HG02571 (cell line): Measurements from ENCODE around the gene TLX2.

ENCODE experiments used
- ATAC-seq: cut with Tn5 transposase; IDR thresholded peaks from one replicate; pipeline ENCODE4 v1.9.1; 2021; ENCODE audit warnings: mild to moderate bottlenecking, moderate library complexity; ENCODE audit not compliant: unreplicated experiment

Gene TLX2

GRCh38 chr2:74496997-74497776 lies 17.1 kb upstream of the TLX2 start:
- no peak for ATAC-seq

DNA sequence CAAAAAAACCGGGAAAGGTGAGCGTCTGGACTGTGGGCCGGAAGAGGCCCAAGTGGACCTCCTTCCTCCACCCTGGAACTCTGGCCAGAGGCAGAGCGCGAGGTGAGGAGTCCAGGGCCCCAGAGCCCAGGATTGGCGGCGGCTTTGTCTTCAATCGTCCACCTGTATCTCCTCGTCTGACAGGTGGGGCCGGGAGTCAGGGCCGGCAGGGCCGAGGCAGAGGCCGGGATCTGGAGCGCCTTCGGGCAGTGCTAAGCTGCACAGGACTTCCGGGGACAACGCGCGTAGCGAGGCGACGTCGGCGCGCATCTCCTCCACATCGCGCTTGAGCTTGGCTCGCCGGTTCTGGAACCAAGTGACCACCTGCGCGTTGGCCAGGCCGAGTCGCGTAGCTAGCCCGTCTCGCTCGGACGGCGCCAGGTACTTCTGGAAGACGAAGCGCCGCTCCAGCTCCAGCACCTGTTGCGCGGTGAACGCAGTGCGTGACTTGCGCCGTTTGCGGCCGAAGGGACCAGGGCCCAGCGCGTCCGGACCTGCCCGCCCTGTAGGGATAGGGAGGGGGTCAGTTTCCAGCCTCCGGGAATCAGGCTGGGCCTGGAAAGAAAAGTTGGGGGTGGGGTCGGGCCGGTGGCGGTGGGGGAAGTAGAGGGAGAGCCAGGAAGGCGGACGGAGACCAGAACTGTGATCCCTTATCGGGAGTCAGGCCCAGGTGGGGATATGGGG lies 16.3 kb upstream of the TLX2 start:
- no peak for ATAC-seq

DNA sequence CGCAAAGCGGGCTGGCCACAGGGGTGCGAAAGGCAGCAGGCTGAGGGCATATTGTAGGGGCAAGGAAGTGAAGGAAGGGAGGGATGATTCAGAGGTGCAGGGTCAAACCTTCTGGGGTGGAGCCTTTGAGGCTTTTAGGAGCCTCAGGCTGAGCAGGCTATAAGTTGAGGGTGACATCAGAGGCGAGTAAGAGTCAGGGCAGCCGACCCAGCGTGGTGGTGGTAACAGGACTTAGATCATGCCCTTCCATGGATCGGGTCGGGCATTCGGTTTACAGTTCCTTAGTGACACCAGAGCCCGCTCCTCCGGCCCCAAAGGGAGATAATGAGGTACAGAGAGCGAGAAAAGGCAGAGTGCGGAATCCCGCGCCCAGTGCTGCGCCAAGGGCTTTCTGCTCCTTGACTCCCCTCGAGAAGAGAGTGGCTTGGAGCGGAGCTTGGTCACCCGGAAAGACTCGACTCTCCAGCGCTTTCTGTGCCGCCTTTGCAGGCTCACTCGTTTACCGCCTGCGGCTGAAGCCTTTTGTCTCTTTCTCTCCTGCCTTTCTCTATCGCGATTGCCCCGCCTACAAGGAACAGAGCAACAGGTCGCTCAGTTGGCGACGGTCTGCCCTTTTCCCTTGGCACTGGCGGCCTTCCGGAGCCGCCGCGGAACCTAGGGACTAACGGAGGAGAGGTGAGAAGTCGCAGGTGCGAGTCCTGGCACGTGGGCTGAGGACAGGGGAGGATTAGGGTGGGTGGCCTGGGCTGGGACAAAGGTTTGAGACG lies 15.6 kb upstream of the TLX2 start:
- ATAC-seq, result no peak

GRCh38 chr2:74499267-74499939 lies 14.8 kb upstream of the TLX2 start, which contains the start of gene LBX2:
LBX2 (minus strand) TSS chr2:74499603; CDS start chr2:74499537, 66 bp downstream.
- no peak for ATAC-seq

GRCh38 chr2:74499940-74500577 lies 14.2 kb upstream of the TLX2 start:
- no peak for ATAC-seq

DNA sequence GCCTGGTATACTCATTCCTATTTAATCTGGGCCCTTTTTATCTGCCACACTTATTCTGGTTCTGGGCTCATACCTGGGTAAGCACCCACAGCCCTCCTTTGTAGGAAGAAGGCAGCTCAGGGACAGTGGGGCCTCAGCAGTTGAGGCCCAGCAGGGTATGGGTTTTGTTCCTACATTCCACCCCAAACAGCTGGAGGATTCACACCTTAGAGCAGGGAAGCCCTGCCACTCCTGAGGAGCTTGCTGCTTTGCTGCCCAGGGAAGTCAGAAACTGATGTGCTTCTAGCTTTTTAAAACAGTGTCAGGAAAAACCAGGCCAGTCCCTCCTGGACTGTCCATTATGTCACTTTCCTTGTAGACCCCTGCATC lies 13.7 kb upstream of the TLX2 start:
- ATAC-seq, result no peak

DNA sequence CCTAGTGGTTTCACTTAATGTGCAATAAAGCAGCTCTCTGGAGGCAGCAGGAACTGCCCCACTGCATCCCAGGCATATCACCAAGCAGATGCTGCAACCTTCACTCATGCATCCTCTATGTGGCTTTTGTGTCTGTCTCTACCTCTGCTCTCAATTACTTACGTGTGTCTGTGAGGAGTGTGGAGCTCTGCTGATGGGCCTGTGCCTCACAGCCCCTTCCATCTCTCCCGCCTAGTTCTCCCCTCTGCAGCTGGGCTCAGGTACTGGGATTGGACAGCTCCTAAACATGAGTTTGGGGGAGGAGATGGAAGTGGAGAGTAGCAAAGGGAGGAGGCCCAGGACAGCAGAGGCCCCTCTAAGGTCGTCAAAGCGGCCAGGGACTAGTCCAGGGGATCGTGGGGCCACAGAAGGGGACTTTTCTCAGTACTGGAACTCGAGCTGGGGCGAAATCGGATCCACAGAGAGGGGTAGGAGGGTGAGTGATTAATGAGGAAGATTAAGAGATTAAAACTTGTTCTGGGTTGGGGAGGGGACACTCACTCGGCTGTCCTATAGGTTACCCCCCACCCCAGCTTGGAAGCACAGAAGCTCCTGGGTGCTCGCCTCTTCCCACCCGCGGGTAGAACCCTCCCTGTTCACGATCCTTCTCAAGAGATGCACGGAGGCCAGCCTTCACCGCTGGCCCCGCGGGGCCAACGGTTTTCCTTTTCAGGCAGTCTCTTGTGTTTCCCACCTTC lies 12.7 kb upstream of the TLX2 start:
- no peak for ATAC-seq

DNA sequence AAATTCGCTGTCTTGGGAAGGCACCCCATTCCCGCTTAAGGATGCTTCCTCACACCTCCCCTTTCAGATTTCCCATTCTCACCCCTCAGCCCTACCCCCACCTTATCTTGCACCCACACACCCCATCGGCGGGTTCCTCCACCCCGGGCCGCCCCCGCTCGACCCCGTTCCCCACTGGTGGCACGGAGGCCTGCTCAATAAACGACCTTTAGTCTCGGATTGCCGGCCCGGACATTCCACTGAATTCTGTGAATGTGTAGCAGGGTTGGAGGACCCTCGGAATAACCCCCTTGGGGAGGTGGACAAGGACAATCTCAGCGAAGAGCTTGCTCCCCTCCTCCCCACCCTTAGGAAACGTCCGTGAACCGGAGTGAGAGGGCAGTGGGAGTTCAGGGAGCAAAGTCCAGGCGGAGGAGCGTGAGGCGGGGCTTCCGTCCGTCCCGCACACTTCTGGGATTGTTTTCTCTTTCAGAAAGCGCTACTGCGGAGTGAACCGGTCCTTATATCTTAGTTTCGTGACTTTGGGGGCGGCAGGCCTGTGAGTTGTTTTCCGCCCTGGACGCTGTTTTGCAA lies 12.0 kb upstream of the TLX2 start:
- no peak for ATAC-seq

DNA sequence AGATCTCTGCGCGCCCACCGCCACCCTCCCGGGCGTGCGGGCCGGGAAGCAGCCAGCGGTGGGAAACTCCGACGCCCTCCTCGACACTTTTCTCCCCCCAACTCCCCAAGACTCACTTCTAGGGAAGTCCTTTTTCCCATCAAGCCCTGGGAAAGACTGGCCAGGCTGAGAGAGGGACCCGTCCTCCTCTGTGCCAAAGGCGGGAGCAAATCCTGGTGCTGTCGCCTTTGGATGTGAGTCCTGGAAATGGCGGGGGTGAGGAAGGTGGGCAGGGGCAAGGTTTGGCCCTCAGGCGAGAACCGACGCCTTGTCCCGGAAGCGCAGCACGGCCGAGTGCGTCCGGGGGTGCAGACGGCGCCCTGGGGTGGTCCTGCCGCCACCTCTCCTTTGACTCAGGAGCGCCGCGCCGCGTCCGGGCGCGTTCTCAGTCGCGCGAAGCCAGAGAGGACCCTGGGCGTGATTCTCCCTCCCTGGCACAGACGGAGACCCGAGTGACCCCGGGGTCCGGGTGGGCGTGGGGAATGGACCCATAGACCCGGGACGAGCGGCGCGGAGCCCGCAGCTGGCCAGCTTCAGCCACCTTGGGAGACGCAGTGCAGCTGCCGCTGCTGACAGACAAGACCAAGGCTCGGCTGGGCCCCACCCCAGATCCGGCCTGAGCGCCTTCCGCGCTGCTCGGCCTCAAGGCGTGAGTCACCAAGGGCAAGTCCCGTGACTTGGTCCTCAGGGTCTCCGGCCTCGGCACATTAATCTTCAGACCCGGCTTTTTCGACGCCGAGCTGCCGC lies 11.3 kb upstream of the TLX2 start:
- ATAC-seq, result peak; percentile 35

- no peak for ATAC-seq
These were observed 10.5 kb upstream of the TLX2 start for GRCh38 chr2:74503506-74504475.

- ATAC-seq, result no peak
These were observed 9.7 kb upstream of the TLX2 start for GRCh38 chr2:74504591-74504990.

- ATAC-seq, result no peak
These were observed 8.6 kb upstream of the TLX2 start for GRCh38 chr2:74505448-74506246.

- ATAC-seq, result peak; percentile 87
These were observed 6.9 kb upstream of the TLX2 start, which contains the start of gene PCGF1 for GRCh38 chr2:74507145-74507925. PCGF1 (minus strand) TSS chr2:74507695; CDS start chr2:74507668, 27 bp downstream.

GRCh38 chr2:74507926-74508520 lies 6.2 kb upstream of the TLX2 start:
- peak; percentile 10 for ATAC-seq

- no peak for ATAC-seq
These were observed 4.0 kb upstream of the TLX2 start for GRCh38 chr2:74510272-74510671.
